ENCODE data around the gene VPS18.
A peak's percentile ranks its signal among the peaks of the same experiment; 100 is the strongest.

The VPS18 gene

DNA sequence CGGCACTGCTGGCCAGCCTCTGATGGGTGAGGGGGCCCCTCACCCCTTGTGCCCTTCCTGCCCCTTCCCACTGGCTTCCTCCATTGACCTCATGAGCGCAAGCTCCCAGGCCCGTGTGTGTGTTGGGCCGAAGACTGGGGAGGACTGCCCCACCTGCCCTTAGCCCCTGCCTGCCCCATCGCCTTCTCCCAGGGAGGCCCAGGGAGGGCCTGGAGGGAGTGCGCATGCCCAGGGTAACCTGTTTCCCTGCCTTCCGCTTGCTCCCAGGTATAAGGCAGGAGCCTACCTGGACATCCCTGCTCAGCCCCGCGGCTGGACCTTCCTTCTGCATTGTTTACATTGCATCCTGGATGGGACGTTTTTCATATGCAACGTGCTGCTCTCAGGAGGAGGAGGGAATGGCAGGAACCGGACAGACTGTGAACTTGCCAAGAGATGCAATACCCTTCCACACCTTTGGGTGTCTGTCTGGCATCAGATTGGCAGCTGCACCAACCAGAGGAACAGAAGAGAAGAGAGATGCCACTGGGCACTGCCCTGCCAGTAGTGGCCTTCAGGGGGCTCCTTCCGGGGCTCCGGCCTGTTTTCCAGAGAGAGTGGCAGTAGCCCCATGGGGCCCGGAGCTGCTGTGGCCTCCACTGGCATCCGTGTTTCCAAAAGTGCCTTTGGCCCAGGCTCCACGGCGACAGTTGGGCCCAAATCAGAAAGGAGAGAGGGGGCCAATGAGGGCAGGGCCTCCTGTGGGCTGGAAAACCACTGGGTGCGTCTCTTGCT, 43.7 kb downstream of the VPS18 start:
- DNase-seq, result no peak

DNA sequence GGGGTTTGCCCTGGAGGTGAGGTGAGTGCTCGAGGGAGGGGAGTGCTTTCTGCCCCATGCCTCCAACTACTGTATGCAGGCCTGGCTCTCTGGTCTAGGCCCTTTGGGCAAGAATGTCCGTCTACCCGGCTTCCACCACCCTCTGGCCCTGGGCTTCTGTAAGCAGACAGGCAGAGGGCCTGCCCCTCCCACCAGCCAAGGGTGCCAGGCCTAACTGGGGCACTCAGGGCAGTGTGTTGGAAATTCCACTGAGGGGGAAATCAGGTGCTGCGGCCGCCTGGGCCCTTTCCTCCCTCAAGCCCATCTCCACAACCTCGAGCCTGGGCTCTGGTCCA, 44.3 kb downstream of the VPS18 start:
- no peak for DNase-seq

DNA sequence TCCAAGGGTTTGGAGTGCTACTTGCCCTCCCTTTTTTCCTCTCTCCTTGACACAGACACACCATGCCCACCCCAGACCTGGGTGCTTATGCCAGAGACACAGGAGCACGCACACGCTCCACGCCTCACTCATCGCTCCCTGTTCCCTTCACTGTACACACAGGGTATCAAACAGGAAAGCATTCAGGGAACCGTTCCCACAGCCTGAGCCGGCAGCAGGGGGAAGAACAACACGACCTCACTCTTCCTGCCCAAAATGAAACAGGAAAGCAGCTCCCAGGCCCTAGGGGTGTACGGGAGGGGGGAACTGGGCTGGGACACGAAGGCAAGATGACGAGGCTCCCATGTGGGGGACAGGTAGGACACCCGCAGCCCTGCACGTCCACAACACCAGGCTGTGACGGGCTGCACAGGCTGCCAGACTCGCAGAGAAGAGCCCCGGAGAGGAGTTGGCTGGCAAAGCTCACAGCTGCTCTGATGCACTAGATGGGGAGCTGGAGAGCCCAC, 46.1 kb downstream of the VPS18 start:
- DNase-seq, result no peak

- DNase-seq, result no peak
These were observed 46.8 kb downstream of the VPS18 start for GRCh38 chr15:40941068-40941527.

DNA sequence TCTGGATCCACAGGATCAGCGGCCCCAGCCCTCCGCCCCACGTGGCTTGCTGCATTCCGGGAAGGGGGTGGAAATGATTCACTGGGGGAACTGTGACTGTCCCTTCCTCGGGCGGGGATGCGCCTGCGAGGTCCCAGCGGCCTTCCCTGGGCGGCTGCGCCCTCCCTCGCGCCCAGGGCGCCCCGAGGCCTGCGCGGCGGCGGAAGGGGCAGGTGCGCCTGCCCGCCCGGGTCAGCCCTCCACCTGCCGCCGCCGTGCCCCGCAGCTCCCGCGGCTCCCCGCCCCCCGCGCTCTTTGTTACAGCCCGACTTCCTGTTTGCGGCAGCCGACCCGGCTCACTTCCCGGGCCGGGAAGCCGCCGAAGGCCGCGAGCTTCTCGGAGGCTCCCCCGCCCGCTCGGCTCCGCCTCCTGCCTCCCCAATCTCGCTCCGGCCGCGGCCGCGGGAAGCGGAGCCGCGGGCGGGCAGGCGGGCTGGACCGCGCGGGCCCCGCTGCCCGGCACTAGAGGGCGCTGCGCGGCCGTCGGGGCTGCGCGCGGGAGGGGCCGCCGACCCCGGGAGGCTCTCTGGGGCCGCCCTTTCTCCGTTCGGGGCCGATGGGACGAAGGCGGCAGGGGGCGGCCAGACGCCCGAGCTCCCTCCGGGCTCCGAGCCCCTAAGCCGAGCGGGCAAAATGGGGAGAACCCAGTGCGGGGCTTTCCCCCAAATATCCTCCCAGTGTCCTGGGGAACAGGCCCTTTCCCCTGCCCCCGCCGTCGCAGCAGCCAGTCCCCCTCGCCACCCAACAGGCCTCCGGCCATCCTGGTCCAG, 47.5 kb downstream of the VPS18 start:
- DNase-seq, result no peak

DNA sequence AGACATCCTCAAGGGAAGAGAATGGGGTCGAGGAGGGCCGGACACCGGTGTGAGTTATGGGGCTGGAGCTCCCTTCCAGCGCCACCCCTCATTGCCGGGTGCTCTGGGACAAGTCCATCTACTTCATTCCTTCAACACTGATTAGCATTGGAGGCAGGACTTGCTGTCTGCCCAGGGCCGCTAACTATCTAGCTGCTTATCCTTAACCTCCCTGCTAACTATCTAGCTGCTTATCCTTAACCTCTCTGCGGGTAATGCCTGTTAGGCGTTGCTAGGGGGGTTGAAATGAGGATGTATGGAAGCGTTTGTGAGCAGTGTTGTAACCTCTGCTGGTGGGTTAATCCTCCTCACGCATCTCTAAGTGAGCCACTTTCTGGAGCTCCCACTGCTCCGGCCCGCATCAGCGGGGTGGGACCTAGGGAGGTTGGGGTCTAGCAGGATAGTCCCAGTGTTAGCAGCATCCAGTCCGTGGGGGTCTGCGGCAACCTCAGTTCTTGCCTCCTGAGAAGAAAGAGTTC, 48.1 kb downstream of the VPS18 start:
- DNase-seq, result no peak

GRCh38 chr15:40942878-40943277, 48.6 kb downstream of the VPS18 start:
- no peak for DNase-seq

DNA sequence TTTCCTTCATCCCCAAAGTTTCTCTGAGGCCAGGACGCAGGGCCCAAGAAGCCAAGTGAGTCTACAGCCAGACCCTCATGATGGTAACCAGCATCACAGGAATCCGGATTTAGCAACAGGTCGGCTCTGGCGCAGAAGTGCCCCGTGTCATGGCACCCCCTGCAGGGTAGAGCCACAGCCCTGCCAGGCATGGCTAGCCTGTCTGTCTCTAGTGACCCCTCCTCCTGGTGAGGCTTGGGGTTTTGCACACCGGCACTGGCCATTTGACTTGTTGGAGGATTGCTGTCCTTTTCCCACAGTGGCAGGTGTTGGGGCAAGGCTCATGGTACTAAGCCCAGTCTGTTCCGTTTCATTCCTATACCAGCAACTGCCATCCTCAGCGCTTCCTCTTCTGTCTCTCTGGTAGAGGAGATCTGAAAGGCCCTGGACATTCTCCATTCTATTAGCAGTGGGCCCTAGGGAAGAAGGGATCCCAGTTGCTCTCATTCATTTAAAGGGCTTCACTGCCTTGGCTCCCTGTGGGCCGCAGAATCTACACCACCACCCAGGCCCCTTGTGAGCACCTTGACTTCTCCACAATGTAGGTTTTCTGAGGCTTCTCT, 49.6 kb downstream of the VPS18 start:
- DNase-seq, result no peak

- peak; percentile 20 for DNase-seq
These were observed 50.5 kb downstream of the VPS18 start for GRCh38 chr15:40944510-40945296.

DNA sequence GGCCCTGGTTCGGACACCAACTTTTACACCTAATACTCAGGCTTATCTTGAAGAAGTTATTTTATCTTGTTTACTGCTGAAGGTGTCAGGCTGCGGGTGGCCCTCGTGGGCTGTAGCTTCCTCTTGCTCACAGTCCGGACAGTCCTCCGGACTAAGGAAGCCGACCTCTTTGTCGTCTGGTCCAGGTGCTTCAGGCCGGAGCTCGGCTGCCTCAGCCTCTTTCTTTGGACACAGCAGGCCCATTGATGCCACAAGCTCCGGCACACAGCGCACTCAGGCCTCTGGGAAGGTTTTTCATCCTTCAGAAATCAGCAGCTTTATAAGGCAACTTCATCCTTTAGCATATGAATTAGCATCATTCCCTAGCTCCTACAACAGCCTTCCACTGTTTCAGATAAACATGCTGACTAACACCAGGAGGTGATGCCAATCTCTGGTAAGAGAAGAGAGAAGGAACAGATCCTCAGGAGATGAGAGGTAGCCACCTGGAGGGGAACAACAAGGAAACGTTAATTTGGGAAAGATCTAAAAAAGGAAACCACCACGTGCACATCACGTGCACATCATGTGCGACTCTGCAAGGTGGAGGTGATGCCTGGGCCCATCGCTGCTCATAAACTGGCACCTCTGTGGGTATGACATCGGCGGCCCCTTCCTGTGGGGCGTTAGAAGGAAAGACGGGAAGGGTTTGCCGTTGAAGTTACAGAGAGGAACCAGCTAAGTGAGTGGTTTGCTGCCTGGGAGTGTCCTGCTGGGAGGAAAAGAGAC, 54.6 kb downstream of the VPS18 start:
- DNase-seq, result no peak

DNA sequence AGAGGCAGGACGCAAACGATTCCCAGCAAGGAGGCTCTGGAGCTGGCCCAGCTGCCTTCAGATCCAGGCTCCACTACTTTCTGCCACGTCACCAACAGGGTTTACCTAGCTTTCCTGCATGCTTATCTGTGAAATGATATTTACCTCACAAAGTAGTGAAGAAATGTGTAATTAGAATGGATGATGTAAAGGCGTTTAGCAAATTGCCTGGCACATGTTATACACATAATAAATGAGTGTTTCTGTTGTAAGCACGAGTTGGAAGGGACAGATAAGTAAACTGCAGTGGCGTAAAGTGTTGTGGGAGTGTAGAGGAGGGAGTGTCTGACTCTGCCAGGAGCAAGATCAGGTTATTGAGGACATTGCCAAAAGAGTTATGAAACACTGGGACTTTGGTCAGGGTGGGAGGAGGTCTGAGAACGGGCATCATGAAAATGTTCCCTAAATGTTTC, 55.5 kb downstream of the VPS18 start:
- DNase-seq, result no peak

DNA sequence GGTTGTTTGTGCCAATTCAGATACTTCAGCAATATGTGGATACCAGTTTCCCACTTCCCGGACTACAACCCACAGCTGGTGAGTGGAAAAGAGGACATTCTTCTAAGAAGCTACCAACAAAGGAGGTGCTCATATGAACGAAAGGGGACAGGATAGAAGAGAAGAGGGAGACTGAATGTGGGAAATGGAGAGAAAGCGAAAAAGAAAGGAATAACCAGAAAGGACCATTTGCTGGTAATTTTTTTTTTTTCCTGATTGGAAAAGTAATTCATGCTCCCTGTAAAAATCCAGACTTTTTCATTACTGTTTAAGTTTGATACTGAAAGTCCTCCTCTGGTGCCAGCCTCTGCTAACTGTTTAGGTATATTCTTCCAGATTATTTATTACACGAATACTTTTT, 57.5 kb downstream of the VPS18 start:
- no peak for DNase-seq

GRCh38 chr15:40952301-40952900, 58.2 kb downstream of the VPS18 start:
- no peak for DNase-seq

- DNase-seq, result peak; percentile 56
These were observed 58.9 kb downstream of the VPS18 start, which contains the start of gene CHAC1 for GRCh38 chr15:40952901-40953712. TSS of gene CHAC1 (plus strand) at chr15:40953471. CDS start at chr15:40953584, 113 bp downstream.
